HepG2 (cell line): ENCODE data around the gene TEAD1. TPM values are rescaled to one million over a fixed set of nuclear protein-coding genes. Genes with fewer than 3 reads are reported as not detected.

Experiments used
- ATAC-seq: fragments of 200-7000 bp; cut with Tn5 transposase; 3 replicates; pipeline ENCODE4 v1.9.1; 2020; ENCODE audit warnings: mild to moderate bottlenecking, moderate library complexity
- BruUV-seq: library from RNA; stranded (reverse); fragments of 400-500 nt; replicated peaks from 2 replicates; lab custom pipeline; 2021; lab: Mats Ljungman, UMichigan
- CTCF ChIA-PET: fragments of 300-600 bp; formaldehyde crosslinking; extraction: SDS; loops from one replicate; lab custom pipeline; 2021; ENCODE audit warnings: low total read pairs, inconsistent platforms, low intra/inter-chr PET ratio; lab: Yijun Ruan, JAX
- POLR2A ChIA-PET: fragments of 350-600 bp; sonication (Branson Sonifier 250); formaldehyde crosslinking; loops from one replicate; lab custom pipeline; 2020; ENCODE audit warnings: antibody characterized with exemption, inconsistent platforms; lab: Yijun Ruan, JAX
- DNase-seq: peaks from one replicate; pipeline ENCODE4 v3.0.0-alpha.2; 2015; ENCODE audit warnings: low spot score
- FAIRE-seq: peaks from 3 replicates; lab custom pipeline; 2011; peaks lifted over from hg19 to GRCh38; lab: Jason Lieb, UNC
- H2AFZ ChIP-seq: one replicate; pipeline ENCODE4 v1.6.1; 2011; ENCODE audit warnings: low read length, inconsistent platforms
- H3K27ac ChIP-seq: fragments of 300-600 bp; 3 replicates; pipeline ENCODE4 v1.8.0; 2011; ENCODE audit warnings: mixed run types, mild to moderate bottlenecking, mixed read lengths, low read length, inconsistent platforms; ENCODE audit not compliant: insufficient read depth; ENCODE audit errors: extremely low read length
- H3K27me3 ChIP-seq, 2 experiments: fragments of 200-600 bp in 1 of 2; 2 replicates in 1 of 2; 3 replicates in 1 of 2; pipeline versions ENCODE4 v1.6.0 to v1.8.0; 2011; ENCODE audit warnings: low read length in 2 of 2, mild to moderate bottlenecking in 2 of 2, moderate library complexity in 2 of 2, inconsistent platforms in 1 of 2; ENCODE audit not compliant: insufficient read depth in 2 of 2, control insufficient read depth in 1 of 2
- H3K36me3 ChIP-seq, 2 experiments: fragments of 200-600 bp in 1 of 2; replicated peaks in 1 of 2; 2 replicates in 1 of 2; 3 replicates in 1 of 2; pipeline versions ENCODE4 v1.5.1 to v1.8.0; 2011; ENCODE audit warnings: low read length in 2 of 2, inconsistent platforms in 1 of 2; ENCODE audit not compliant: insufficient read depth in 2 of 2, control insufficient read depth in 1 of 2
- H3K4me1 ChIP-seq: 2 replicates; pipeline ENCODE4 v1.5.1; 2012; ENCODE audit warnings: low read length, inconsistent platforms; ENCODE audit not compliant: insufficient read depth
- H3K4me2 ChIP-seq: 2 replicates; pipeline ENCODE4 v1.6.0; 2011; ENCODE audit warnings: low read depth, low read length, inconsistent platforms
- H3K4me3 ChIP-seq, 3 experiments: fragments of 200-600 bp in 1 of 3; sonication (generic), shearing (Covaris generic) in 1 of 3; replicated peaks in 1 of 3; 2 replicates each; pipeline ENCODE4 v1.5.1; 2011 to 2016; ENCODE audit warnings: low read length in 3 of 3, inconsistent platforms in 2 of 3, low read depth in 2 of 3, mild to moderate bottlenecking in 2 of 3, control low read depth in 1 of 3, mixed read lengths in 1 of 3; ENCODE audit not compliant: insufficient read depth in 1 of 3
- H3K79me2 ChIP-seq: one replicate; pipeline ENCODE4 v1.6.1; 2011; ENCODE audit warnings: low read length, inconsistent platforms; ENCODE audit not compliant: insufficient read depth
- H3K9ac ChIP-seq: 2 replicates; pipeline ENCODE4 v1.6.0; 2011; ENCODE audit warnings: mild to moderate bottlenecking, low read depth, low read length, inconsistent platforms; ENCODE audit not compliant: insufficient read depth
- H3K9me3 ChIP-seq: 2 replicates; pipeline ENCODE4 v1.5.1; 2012; ENCODE audit warnings: mild to moderate bottlenecking, low read length
- H4K20me1 ChIP-seq: 2 replicates; pipeline ENCODE4 v1.6.0; 2011; ENCODE audit warnings: inconsistent platforms, mild to moderate bottlenecking, low read length, moderate library complexity; ENCODE audit not compliant: insufficient read depth
- EEA1 ChIP-seq: sonication (generic); formaldehyde crosslinking; IDR thresholded peaks from 2 replicates; pipeline ENCODE4 v1.5.1; 2020; ENCODE audit warnings: mild to moderate bottlenecking, missing genetic modification reagents, borderline replicate concordance
- GATA4 ChIP-seq: sonication (generic); IDR thresholded peaks from 2 replicates; pipeline ENCODE4 v1.6.1; 2016; ENCODE audit warnings: antibody characterized with exemption, low read depth, borderline replicate concordance
- GLI4 ChIP-seq: sonication (generic); formaldehyde crosslinking; IDR thresholded peaks from 2 replicates; pipeline ENCODE4 v1.5.1; 2020; ENCODE audit warnings: missing genetic modification reagents, mild to moderate bottlenecking, moderate library complexity, borderline replicate concordance
- REPIN1 ChIP-seq: sonication (generic); formaldehyde crosslinking; IDR thresholded peaks from 2 replicates; pipeline ENCODE4 v1.8.0; 2022; ENCODE audit warnings: missing genetic modification reagents, low read depth, mild to moderate bottlenecking, borderline replicate concordance
- SIN3B ChIP-seq: fragments of 150-350 bp; IDR thresholded peaks from 2 replicates; pipeline ENCODE4 v1.6.1; 2014; ENCODE audit warnings: low read length
- SRSF1 ChIP-seq: fragments of 200-400 bp; formaldehyde crosslinking; optimal IDR thresholded peaks from 2 replicates; pipeline ENCODE3; 2017; ENCODE audit warnings: mild to moderate bottlenecking, low read depth, low read length, moderate library complexity
- TOE1 ChIP-seq: sonication (generic); formaldehyde crosslinking; IDR thresholded peaks from 2 replicates; pipeline ENCODE4 v1.4.0; 2020; ENCODE audit warnings: mild to moderate bottlenecking, missing genetic modification reagents
- ZFP36 ChIP-seq: fragments of 150-350 bp; IDR thresholded peaks from 2 replicates; pipeline ENCODE4 v1.6.1; 2018; ENCODE audit warnings: borderline replicate concordance, low read length, low read depth; ENCODE audit not compliant: partially characterized antibody
- ZNF234 ChIP-seq: sonication (generic); formaldehyde crosslinking; conservative IDR thresholded peaks from 2 replicates; pipeline ENCODE4 v1.5.1; 2020; ENCODE audit warnings: mild to moderate bottlenecking, missing genetic modification reagents
- WGBS: methylation state at CpG from one replicate; pipeline ENCODE4 v1.1.6; 2017; ENCODE audit warnings: low lambda C conversion rate; 5-methylcytosine and 5-hydroxymethylcytosine counted together
- in situ Hi-C: cut with HindIII; loops from 2 replicates; pipeline ENCODE4 v1.10.0; 2017; ENCODE audit warnings: low pct_unique_long_range_greater_than_20kb; ENCODE audit not compliant: extremely low pct_ligation_motif_present
- intact Hi-C: fragments of 100-400 bp; cut with micrococcal nuclease; formaldehyde crosslinking; loops from one replicate; pipeline ENCODE4 v1.10.0; 2022; ENCODE audit not compliant: unreplicated experiment
- polyA plus RNA-seq, 8 experiments: library from polyadenylated mRNA; depleted of rRNA in 3 of 8; stranded (reverse) in 7 of 8; unstranded in 1 of 8; fragments of >200 nt; fragmentation: Illumina TruSeq in 4 of 8; extraction: Trizol in 4 of 8; gene quantifications; 2 replicates each; pipeline versions ENCODE4 v1.2.1 to v1.2.3, GENCODE V29; 2011 to 2016; ENCODE audit warnings: low read depth in 4 of 8, missing spikeins in 1 of 8, mixed read lengths in 1 of 8; ENCODE audit not compliant: insufficient read depth in 1 of 8
- total RNA-seq, 5 experiments: library from RNA; depleted of rRNA; stranded (reverse); fragments of >200 nt; fragmentation: Illumina TruSeq; extraction: Trizol; gene quantifications; 2 replicates each; pipeline ENCODE4 v1.2.3, GENCODE V29; 2016; ENCODE audit warnings: low read depth in 1 of 5
- TF ChIP-seq, protein P1 (sequence below): sonication (generic); formaldehyde crosslinking; IDR thresholded peaks from 2 replicates; pipeline ENCODE4 v1.4.0; 2020; ENCODE audit warnings: missing genetic modification reagents
- TF ChIP-seq, protein P2 (sequence below): sonication (generic); formaldehyde crosslinking; IDR thresholded peaks from 2 replicates; pipeline ENCODE4 v1.4.0; 2020; ENCODE audit warnings: low read depth, missing genetic modification reagents
- TF ChIP-seq, protein P3 (sequence below): sonication (generic); formaldehyde crosslinking; IDR thresholded peaks from 2 replicates; pipeline ENCODE4 v1.5.0; 2020; ENCODE audit warnings: missing genetic modification reagents

TEAD1 gene
- total and polyA plus RNA-seq, 2 of the 13 experiments (the other 11 are each of a cell fraction or from before 2014, with no cell fraction given), result 20.1 to 30.5 TPM

DNA sequence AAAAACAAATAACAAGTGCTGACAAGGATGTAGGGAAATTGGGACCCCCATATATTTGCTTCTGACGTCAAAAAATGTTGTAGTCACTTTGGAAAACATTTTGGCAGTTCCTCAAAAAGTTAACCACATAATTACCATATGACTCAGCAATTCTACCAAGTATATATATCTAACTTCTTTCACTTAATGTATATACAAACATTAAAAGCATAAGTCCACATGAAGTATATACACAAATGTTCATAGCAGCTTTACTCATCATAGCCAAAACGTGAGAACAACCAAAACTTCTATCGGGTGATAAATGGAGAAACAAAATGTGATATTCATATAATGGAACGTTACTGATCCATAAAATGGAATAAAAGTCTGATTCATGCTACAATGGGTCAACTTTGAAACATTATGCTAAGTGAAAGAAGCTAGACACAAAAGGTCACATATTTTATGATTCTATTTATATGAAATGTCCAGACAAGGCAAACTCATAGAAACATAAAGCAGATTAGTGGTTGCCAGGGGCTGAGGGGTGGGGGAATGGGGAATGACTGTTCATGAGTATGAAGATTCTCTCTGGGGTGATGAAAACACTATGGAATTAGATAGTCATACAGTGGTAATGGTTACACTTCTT is 48.7 kb upstream of the TEAD1 start (continued):
- TF ChIP-seq SIN3B (no peak), GLI4 (CRISPR knock-in tag) (no peak)
- TF ChIP-seq, protein P1, sequence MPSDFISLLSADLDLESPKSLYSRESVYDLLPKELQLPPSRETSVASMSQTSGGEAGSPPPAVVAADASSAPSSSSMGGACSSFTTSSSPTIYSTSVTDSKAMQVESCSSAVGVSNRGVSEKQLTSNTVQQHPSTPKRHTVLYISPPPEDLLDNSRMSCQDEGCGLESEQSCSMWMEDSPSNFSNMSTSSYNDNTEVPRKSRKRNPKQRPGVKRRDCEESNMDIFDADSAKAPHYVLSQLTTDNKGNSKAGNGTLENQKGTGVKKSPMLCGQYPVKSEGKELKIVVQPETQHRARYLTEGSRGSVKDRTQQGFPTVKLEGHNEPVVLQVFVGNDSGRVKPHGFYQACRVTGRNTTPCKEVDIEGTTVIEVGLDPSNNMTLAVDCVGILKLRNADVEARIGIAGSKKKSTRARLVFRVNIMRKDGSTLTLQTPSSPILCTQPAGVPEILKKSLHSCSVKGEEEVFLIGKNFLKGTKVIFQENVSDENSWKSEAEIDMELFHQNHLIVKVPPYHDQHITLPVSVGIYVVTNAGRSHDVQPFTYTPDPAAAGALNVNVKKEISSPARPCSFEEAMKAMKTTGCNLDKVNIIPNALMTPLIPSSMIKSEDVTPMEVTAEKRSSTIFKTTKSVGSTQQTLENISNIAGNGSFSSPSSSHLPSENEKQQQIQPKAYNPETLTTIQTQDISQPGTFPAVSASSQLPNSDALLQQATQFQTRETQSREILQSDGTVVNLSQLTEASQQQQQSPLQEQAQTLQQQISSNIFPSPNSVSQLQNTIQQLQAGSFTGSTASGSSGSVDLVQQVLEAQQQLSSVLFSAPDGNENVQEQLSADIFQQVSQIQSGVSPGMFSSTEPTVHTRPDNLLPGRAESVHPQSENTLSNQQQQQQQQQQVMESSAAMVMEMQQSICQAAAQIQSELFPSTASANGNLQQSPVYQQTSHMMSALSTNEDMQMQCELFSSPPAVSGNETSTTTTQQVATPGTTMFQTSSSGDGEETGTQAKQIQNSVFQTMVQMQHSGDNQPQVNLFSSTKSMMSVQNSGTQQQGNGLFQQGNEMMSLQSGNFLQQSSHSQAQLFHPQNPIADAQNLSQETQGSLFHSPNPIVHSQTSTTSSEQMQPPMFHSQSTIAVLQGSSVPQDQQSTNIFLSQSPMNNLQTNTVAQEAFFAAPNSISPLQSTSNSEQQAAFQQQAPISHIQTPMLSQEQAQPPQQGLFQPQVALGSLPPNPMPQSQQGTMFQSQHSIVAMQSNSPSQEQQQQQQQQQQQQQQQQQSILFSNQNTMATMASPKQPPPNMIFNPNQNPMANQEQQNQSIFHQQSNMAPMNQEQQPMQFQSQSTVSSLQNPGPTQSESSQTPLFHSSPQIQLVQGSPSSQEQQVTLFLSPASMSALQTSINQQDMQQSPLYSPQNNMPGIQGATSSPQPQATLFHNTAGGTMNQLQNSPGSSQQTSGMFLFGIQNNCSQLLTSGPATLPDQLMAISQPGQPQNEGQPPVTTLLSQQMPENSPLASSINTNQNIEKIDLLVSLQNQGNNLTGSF, result no peak

DNA sequence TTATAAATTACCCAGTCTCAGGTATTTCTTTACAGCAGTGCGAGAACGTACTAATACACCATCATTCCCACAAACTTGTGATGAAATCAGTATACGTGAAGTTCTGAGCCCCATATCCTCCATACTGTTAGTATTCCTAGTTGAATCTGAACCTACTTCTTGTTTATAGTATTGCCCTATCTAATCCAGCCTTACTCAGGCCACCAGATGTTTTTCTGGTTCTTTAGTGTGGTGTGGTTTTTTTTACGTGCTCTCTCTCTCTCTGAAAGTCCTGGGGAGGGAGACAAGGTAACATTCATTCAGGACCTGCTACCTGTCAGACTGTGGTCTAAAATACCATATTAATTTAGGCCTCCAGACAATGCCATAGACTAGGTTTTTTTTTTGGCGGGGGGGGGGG is 47.6 kb upstream of the TEAD1 start:
- 57% methylated on average over 5 of the region's 5 CpGs for WGBS
- CTCF ChIA-PET, result no interaction called here
- Histone ChIP-seq H2AFZ (no peak overlapping the region), H3K9me3 (peaks cover 6% of the 10 kb centered on the region; the same call in 1 of the 2 replicates), H3K27me3 (no peaks in the 10 kb centered on the region; a peak in 1 of 5 replicates), H3K4me1 (no peaks in the 10 kb centered on the region), H3K9ac (no peak overlapping the region), H3K36me3 (no peaks in the 10 kb centered on the region), H3K4me3 (no peak overlapping the region), H3K4me2 (no peak overlapping the region), H3K27ac (no peak overlapping the region), H3K79me2 (no peaks in the 10 kb centered on the region), H4K20me1 (no peaks in the 10 kb centered on the region)
- intact Hi-C loops (no loop called here), in situ Hi-C loops (no loop called here)
- BruUV-seq, result no TSS peak
- POLR2A ChIA-PET, result no interaction called here
- DNase-seq (no peak), FAIRE-seq (no peak), ATAC-seq (no peak)
- TF ChIP-seq TOE1 (CRISPR knock-in tag) (no peak), EEA1 (CRISPR knock-in tag) (no peak), REPIN1 (no peak), GATA4 (no peak), SRSF1 (no peak), ZFP36 (no peak), ZNF234 (CRISPR knock-in tag) (no peak)
- TF ChIP-seq, protein P2, sequence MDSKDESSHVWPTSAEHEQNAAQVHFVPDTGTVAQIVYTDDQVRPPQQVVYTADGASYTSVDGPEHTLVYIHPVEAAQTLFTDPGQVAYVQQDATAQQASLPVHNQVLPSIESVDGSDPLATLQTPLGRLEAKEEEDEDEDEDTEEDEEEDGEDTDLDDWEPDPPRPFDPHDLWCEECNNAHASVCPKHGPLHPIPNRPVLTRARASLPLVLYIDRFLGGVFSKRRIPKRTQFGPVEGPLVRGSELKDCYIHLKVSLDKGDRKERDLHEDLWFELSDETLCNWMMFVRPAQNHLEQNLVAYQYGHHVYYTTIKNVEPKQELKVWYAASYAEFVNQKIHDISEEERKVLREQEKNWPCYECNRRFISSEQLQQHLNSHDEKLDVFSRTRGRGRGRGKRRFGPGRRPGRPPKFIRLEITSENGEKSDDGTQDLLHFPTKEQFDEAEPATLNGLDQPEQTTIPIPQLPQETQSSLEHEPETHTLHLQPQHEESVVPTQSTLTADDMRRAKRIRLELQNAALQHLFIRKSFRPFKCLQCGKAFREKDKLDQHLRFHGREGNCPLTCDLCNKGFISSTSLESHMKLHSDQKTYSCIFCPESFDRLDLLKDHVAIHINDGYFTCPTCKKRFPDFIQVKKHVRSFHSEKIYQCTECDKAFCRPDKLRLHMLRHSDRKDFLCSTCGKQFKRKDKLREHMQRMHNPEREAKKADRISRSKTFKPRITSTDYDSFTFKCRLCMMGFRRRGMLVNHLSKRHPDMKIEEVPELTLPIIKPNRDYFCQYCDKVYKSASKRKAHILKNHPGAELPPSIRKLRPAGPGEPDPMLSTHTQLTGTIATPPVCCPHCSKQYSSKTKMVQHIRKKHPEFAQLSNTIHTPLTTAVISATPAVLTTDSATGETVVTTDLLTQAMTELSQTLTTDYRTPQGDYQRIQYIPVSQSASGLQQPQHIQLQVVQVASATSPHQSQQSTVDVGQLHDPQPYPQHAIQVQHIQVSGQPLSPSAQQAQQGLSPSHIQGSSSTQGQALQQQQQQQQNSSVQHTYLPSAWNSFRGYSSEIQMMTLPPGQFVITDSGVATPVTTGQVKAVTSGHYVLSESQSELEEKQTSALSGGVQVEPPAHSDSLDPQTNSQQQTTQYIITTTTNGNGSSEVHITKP (CRISPR knock-in tag), result no peak
- TF ChIP-seq, protein P3, sequence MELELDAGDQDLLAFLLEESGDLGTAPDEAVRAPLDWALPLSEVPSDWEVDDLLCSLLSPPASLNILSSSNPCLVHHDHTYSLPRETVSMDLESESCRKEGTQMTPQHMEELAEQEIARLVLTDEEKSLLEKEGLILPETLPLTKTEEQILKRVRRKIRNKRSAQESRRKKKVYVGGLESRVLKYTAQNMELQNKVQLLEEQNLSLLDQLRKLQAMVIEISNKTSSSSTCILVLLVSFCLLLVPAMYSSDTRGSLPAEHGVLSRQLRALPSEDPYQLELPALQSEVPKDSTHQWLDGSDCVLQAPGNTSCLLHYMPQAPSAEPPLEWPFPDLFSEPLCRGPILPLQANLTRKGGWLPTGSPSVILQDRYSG (CRISPR knock-in tag), result no peak
